GM18502 (cell line): ENCODE data around the gene TMEM200A.

Source experiments
- ATAC-seq: cut with Tn5 transposase; IDR thresholded peaks from one replicate; pipeline ENCODE4 v1.9.1; 2021; ENCODE audit warnings: mild to moderate bottlenecking; ENCODE audit not compliant: unreplicated experiment, poor library complexity

Gene TMEM200A

DNA sequence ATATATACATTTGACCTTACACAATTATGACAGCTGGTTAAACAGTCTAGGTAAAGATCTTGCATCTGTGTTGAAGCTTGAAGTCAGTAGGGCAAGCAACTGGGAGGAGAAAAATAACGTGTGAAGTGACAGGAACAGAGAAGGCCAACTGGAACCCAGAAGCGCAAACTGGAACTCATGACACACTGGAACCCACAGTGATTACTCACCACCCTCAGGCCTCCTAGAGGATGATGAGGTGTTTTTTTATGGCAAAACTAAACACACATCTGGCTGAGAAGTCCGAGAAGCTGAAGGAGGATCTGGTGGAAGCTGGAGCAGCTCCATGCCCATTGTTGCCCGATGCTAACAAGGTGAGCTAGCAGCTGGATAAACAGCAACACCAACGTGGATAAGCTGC, 108.1 kb downstream of the TMEM200A start:
- ATAC-seq = no peak

DNA sequence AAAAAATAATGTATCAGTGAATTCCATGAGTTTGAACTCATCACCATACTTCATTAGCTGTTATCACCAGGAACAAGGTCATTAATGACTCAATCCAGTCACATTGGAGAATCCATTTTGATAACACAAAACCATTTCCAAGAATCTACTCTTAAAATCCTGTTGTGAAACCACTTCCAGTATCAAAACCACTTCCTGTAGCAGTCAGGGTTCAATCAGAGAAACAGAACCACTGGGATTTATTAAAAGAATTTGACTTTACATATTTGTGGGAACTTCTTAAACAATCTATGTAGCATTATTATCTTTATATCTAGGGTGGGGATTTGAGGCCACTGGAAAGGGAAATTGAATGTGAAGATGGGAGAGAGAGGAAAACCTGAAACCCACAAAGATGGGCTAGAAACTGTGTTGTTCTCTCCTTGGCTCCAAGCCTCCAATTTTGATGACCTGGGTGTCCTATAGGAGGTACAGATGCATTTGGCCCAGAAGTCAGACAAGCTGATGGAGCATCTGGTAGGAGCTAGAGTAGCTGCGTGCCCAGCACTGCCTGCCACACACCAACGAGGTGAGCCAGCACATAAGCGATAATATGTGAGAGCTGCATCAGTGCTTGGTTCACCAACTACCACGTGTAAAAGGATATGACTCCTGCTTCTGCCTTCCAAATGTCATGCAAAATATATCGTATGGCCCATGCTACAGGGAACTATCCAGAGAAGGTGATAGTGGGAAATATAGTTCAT, 117.0 kb downstream of the TMEM200A start:
- ATAC-seq = no peak

DNA sequence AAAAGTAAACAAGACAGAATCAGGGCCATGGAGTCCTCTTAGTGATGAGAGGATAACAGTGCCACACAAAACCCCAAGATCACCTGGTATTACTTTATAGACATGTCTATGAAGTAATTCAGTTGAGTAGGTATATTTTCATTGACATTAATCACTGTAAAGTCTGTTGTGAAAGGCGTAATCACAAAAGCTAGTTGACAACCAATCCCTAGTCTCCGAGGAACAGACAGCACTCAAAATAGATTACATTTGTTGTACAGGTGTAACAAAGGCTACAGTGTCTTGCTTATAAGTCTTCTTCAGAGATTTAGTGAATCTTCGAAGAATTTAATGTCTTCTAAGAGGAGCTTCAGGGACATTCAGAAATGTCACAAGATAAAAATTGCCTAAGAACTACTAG, 120.1 kb downstream of the TMEM200A start:
- ATAC-seq = no peak

DNA sequence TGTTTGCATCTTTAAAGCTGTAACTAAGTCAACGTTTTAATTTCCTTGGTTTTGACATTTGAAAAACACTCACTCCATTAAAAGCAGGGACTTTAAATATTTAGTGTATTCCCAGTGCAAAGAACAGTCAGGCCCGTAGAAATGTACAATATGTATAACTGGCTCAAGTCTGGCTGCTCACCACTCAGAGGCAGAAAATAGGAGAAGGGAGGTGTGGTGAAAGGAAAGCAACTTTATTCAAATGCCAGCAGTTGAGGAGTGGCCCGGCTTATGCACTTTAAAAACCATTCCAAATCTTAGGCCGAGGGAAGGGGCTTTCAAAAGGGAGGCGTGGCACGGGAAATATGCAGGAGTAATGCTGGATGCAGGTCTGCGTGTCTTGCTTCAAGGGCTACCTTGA, 120.6 kb downstream of the TMEM200A start:
- ATAC-seq = no peak

DNA sequence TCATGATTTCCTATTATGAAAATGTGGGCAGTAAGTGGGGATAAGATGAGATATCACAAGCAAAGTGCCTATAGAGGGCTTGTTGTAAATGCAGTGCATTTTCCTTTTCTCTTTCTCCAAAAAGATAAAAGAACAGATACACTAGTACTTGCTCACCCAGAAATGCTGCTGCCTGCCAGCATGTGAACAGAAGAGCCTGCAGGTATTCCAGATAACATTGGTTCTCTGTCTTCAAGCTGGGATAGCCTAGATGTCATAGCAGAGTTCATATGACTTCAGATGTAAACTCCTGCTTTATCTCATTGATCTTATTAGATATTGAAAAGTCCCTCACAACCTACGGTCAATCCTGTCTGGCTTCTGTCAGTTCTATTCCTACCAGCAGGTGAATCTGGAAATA, 123.7 kb downstream of the TMEM200A start:
- no peak for ATAC-seq
